Measurements from ENCODE around the gene KRT79. TPM values are rescaled to one million over a fixed set of nuclear protein-coding genes. Genes with fewer than 3 reads are reported as not detected.

KRT79 gene
- polyA plus RNA-seq, 1 donor from 2014 or later = not detected

- H3K4me3 ChIP-seq (ENCODE audit: low read length) = no peak overlapping the region
- H3F3A ChIP-seq (ENCODE audit: insufficient read depth, low read length, poor library complexity, severe bottlenecking) = no peaks in the 10 kb centered on the region
- no peak overlapping the region for H3K27ac ChIP-seq (ENCODE audit: low read length)
- H3K79me2 ChIP-seq (replicated peaks; ENCODE audit: insufficient read depth, low read length) = no peaks in the 10 kb centered on the region
- no peaks in the 10 kb centered on the region for H4K20me1 ChIP-seq (ENCODE audit: insufficient read depth)
- H3K9me2 ChIP-seq (ENCODE audit: insufficient read depth, low read length) = no peaks in the 10 kb centered on the region
- no peaks in the 10 kb centered on the region for H3K36me3 ChIP-seq (ENCODE audit: insufficient read depth, low read length)
- TF ChIP-seq RAD21 (conservative IDR thresholded peaks at IDR 0.05) = no peak
- TF ChIP-seq EZH2 (IDR thresholded peaks at IDR 0.05; ENCODE audit: borderline replicate concordance, insufficient read depth, low read length, poor library complexity, severe bottlenecking) = no peak
- no peak for TF ChIP-seq CTCF (IDR thresholded peaks at IDR 0.05; ENCODE audit: poor library complexity, severe bottlenecking)
- TF ChIP-seq TAF1 (IDR thresholded peaks at IDR 0.05; ENCODE audit: low read depth) = no peak
- TF ChIP-seq MXI1 (conservative IDR thresholded peaks at IDR 0.05; ENCODE audit: poor library complexity, severe bottlenecking) = no peak
- no peaks in the 10 kb centered on the region for H3K27me3 ChIP-seq (ENCODE audit: insufficient read depth, low read depth, low read length)
- no peaks in the 10 kb centered on the region for H3K9me3 ChIP-seq (ENCODE audit: low read length)
- H3K9ac ChIP-seq (ENCODE audit: low read length) = no peak overlapping the region
- H3K4me2 ChIP-seq (ENCODE audit: low read length) = no peak overlapping the region
- H2AFZ ChIP-seq (ENCODE audit: low read depth, low read length) = no peak overlapping the region
These were observed 27.9 kb upstream of the KRT79 start for GRCh38 chr12:52862023-52862422.

- TF ChIP-seq REST (IDR thresholded peaks at IDR 0.05; ENCODE audit: borderline replicate concordance) (no peak), EP300 (conservative IDR thresholded peaks at IDR 0.05; ENCODE audit: poor library complexity, severe bottlenecking) (no peak), CTCF (IDR thresholded peaks at IDR 0.05; ENCODE audit: poor library complexity, severe bottlenecking) (no peak), RAD21 (conservative IDR thresholded peaks at IDR 0.05) (no peak), EZH2 (IDR thresholded peaks at IDR 0.05; ENCODE audit: borderline replicate concordance, insufficient read depth, low read length, poor library complexity, severe bottlenecking) (no peak)
- Histone ChIP-seq H4K20me1 (ENCODE audit: insufficient read depth) (no peaks in the 10 kb centered on the region), H3K27me3 (ENCODE audit: insufficient read depth, low read depth, low read length) (no peaks in the 10 kb centered on the region), H2AFZ (ENCODE audit: low read depth, low read length) (no peak overlapping the region), H3K79me2 (replicated peaks; ENCODE audit: insufficient read depth, low read length) (no peaks in the 10 kb centered on the region), H3K36me3 (ENCODE audit: insufficient read depth, low read length) (no peaks in the 10 kb centered on the region), H3K4me3 (ENCODE audit: low read length) (no peak overlapping the region), H3K4me2 (ENCODE audit: low read length) (no peak overlapping the region), H3K9ac (ENCODE audit: low read length) (no peak overlapping the region), H3K9me2 (ENCODE audit: insufficient read depth, low read length) (no peaks in the 10 kb centered on the region), H3K9me3 (ENCODE audit: low read length) (no peaks in the 10 kb centered on the region), H3F3A (ENCODE audit: insufficient read depth, low read length, poor library complexity, severe bottlenecking) (no peaks in the 10 kb centered on the region), H3K27ac (ENCODE audit: low read length) (no peak overlapping the region)
These were observed 27.4 kb upstream of the KRT79 start for GRCh38 chr12:52861511-52861910.
